ENCODE results near the gene ZNF764.

- no peak for TF ChIP-seq CTCF (IDR thresholded peaks at IDR 0.05; ENCODE audit: insufficient read depth, low read length, poor library complexity, severe bottlenecking)
- TF ChIP-seq EZH2phosphoT487 (conservative IDR thresholded peaks at IDR 0.05; ENCODE audit: low read length), result no peak
Observed at GRCh38 chr16:30605158-30605557, 47.0 kb upstream of the ZNF764 start.
